ENCODE results near the gene NRG2. TPM values are rescaled to one million over a fixed set of nuclear protein-coding genes. Genes with fewer than 3 reads are reported as not detected.

Gene NRG2
- total and polyA plus RNA-seq, 2 of the 4 experiments (the other 2 are of a cell fraction), result 0.18 TPM; not detected in 1

GRCh38 chr5:139837711-139838380 lies 205.3 kb downstream of the NRG2 start:
- H3K4me3 ChIP-seq (ENCODE audit: insufficient read depth, low read depth, low read length), result no peak overlapping the region
- no peak overlapping the region for H4K8ac ChIP-seq (ENCODE audit: low read depth in 2 of 2, low read length in 2 of 2)
- no peaks in the 10 kb centered on the region for H3K79me1 ChIP-seq (ENCODE audit: low read depth in 1 of 2, low read length in 2 of 2)
- no peak overlapping the region for H3K23ac ChIP-seq (ENCODE audit: low read depth, low read length)
- H3K36me3 ChIP-seq (ENCODE audit: control insufficient read depth, insufficient read depth, low read length), result no peaks in the 10 kb centered on the region
- dilution Hi-C loops (cut with HindIII; ENCODE audit: low sequenced_read_pairs, unreplicated experiment) (no loop called here), in situ Hi-C loops (cut with MboI; ENCODE audit: low sequenced_read_pairs) (no loop called here), intact Hi-C loops (cut with micrococcal nuclease) (no loop called here)
- H3K56ac ChIP-seq (ENCODE audit: extremely low read depth, insufficient read depth, low read length), result no peak overlapping the region
- H3K18ac ChIP-seq (ENCODE audit: low read depth, low read length), result no peak overlapping the region
- H2AK9ac ChIP-seq (replicated peaks; ENCODE audit: low read depth, low read length, poor library complexity), result no peak overlapping the region
- H2AFZ ChIP-seq (replicated peaks; ENCODE audit: low read length, poor library complexity), result no peak overlapping the region
- ChIA-PET CTCF (no interaction called here), POLR2A (ENCODE audit: unreplicated experiment) (no interaction called here)
- no peaks in the 10 kb centered on the region for H3K9me3 ChIP-seq (ENCODE audit: control insufficient read depth, insufficient read depth, low read length)
- H2BK15ac ChIP-seq (ENCODE audit: low read depth, low read length), result no peak overlapping the region
- no peaks in the 10 kb centered on the region for H4K20me1 ChIP-seq (ENCODE audit: insufficient read depth, low read length)
- TF ChIP-seq CHD1 (IDR thresholded peaks at IDR 0.05; ENCODE audit: low read depth, low read length), result no peak
- no peak for TF ChIP-seq RAD21 (IDR thresholded peaks at IDR 0.05; ENCODE audit: low read length)
- TF ChIP-seq RFX5 (IDR thresholded peaks at IDR 0.05; ENCODE audit: low read depth, low read length), result no peak
- TF ChIP-seq RCOR1 (IDR thresholded peaks at IDR 0.05; ENCODE audit: insufficient replicate concordance, low read length), result no peak
- TF ChIP-seq, protein P1, sequence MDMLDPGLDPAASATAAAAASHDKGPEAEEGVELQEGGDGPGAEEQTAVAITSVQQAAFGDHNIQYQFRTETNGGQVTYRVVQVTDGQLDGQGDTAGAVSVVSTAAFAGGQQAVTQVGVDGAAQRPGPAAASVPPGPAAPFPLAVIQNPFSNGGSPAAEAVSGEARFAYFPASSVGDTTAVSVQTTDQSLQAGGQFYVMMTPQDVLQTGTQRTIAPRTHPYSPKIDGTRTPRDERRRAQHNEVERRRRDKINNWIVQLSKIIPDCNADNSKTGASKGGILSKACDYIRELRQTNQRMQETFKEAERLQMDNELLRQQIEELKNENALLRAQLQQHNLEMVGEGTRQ (IDR thresholded peaks at IDR 0.05; ENCODE audit: low read depth, low read length), result no peak
- TF ChIP-seq MAFK (IDR thresholded peaks at IDR 0.05; ENCODE audit: low read depth, low read length), result no peak
- TF ChIP-seq BHLHE40 (IDR thresholded peaks at IDR 0.05; ENCODE audit: low read depth, low read length), result no peak
- TF ChIP-seq FOS (IDR thresholded peaks at IDR 0.05; ENCODE audit: low read depth, low read length), result no peak
- TF ChIP-seq NFE2L2 (IDR thresholded peaks at IDR 0.05; ENCODE audit: low read depth, low read length), result no peak
- TF ChIP-seq ELK1 (IDR thresholded peaks at IDR 0.05; ENCODE audit: borderline replicate concordance, low read depth, low read length), result no peak
- no peak for TF ChIP-seq MAZ (IDR thresholded peaks at IDR 0.05; ENCODE audit: borderline replicate concordance, low read depth, low read length)
- TF ChIP-seq POLR2A (IDR thresholded peaks at IDR 0.05; ENCODE audit: low read depth, low read length), result no peak
- TF ChIP-seq SMC3 (IDR thresholded peaks at IDR 0.05; ENCODE audit: low read depth, low read length), result no peak
- no peak for TF ChIP-seq MXI1 (IDR thresholded peaks at IDR 0.05; ENCODE audit: borderline replicate concordance, low read depth, low read length)
- no peak for TF ChIP-seq CEBPB (IDR thresholded peaks at IDR 0.05; ENCODE audit: low read depth, low read length)
- TF ChIP-seq, protein P2, sequence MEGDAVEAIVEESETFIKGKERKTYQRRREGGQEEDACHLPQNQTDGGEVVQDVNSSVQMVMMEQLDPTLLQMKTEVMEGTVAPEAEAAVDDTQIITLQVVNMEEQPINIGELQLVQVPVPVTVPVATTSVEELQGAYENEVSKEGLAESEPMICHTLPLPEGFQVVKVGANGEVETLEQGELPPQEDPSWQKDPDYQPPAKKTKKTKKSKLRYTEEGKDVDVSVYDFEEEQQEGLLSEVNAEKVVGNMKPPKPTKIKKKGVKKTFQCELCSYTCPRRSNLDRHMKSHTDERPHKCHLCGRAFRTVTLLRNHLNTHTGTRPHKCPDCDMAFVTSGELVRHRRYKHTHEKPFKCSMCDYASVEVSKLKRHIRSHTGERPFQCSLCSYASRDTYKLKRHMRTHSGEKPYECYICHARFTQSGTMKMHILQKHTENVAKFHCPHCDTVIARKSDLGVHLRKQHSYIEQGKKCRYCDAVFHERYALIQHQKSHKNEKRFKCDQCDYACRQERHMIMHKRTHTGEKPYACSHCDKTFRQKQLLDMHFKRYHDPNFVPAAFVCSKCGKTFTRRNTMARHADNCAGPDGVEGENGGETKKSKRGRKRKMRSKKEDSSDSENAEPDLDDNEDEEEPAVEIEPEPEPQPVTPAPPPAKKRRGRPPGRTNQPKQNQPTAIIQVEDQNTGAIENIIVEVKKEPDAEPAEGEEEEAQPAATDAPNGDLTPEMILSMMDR (conservative IDR thresholded peaks at IDR 0.05; ENCODE audit: low read depth, low read length), result no peak
- H2BK5ac ChIP-seq (ENCODE audit: low read depth, low read length, poor library complexity, severe bottlenecking), result no peak overlapping the region
- no peak overlapping the region for H3K27ac ChIP-seq (ENCODE audit: insufficient read depth, low read length)
- peaks cover 19% of the 10 kb centered on the region for H3K27me3 ChIP-seq (ENCODE audit: control insufficient read depth, insufficient read depth, low read length)
- H3K14ac ChIP-seq (replicated peaks; ENCODE audit: low read depth, low read length), result no peak overlapping the region
- no peak overlapping the region for H2BK20ac ChIP-seq (ENCODE audit: low read depth, low read length)
- H3K9me1 ChIP-seq (ENCODE audit: insufficient read depth, low read length), result no peaks in the 10 kb centered on the region
- WGBS, 2 experiments (ENCODE audit: extremely low coverage in 2 of 2, insufficient read length in 1 of 2), result 60% methylated on average over 3 of the region's 10 CpGs; no CpG with 5 or more reads in 1 of the 2 experiments
- no peaks in the 10 kb centered on the region for H3K4me1 ChIP-seq (ENCODE audit: control insufficient read depth, insufficient read depth, low read length)
- BruUV-seq (replicated peaks), result no TSS peak
- H3K4ac ChIP-seq (ENCODE audit: low read depth, low read length), result no peak overlapping the region
- no peak for DNase-seq
- no peak overlapping the region for H2AK5ac ChIP-seq (ENCODE audit: low read depth, low read length)
- ATAC-seq (ENCODE audit: low read depth), result no peak
- no peak overlapping the region for H3K4me2 ChIP-seq (ENCODE audit: low read depth, low read length)
- H2BK120ac ChIP-seq (ENCODE audit: low read depth, low read length), result no peak overlapping the region
- H4K91ac ChIP-seq (ENCODE audit: insufficient read depth, low read depth, low read length), result no peak overlapping the region
- H4K5ac ChIP-seq (ENCODE audit: low read depth, low read length), result no peak overlapping the region
- no peak overlapping the region for H3K9ac ChIP-seq (ENCODE audit: low read depth, low read length)

All from IMR-90 (cell line).